ENCODE measurements around the gene BHLHE23. TPM values are rescaled to one million over a fixed set of nuclear protein-coding genes. Genes with fewer than 3 reads are reported as not detected.

Gene BHLHE23
- total RNA-seq, 4 donors from 2014 or later = not detected

- no peak for DNase-seq (ENCODE audit: low spot score in 2 of 2)
- 69% methylated on average over 9 of the region's 9 CpGs for WGBS
- Histone ChIP-seq H3K9me3 (peaks cover 4% of the 10 kb centered on the region), H3K27ac (no peak overlapping the region), H3K36me3 (no peaks in the 10 kb centered on the region), H3K27me3 (peaks cover 80% of the 10 kb centered on the region), H3K4me3 (no peak overlapping the region), H3K4me1 (no peaks in the 10 kb centered on the region)
- TF ChIP-seq POLR2AphosphoS5 (IDR thresholded peaks at IDR 0.05) = no peak
- TF ChIP-seq POLR2A (IDR thresholded peaks at IDR 0.05) = no peak
- no peak for TF ChIP-seq CTCF (IDR thresholded peaks at IDR 0.05)
- TF ChIP-seq EP300 (IDR thresholded peaks at IDR 0.05) = no peak
Observed at GRCh38 chr20:63046841-63047240, 40.1 kb upstream of the BHLHE23 start.

- Histone ChIP-seq H3K36me3 (no peaks in the 10 kb centered on the region), H3K9me3 (peaks cover 4% of the 10 kb centered on the region), H3K27me3 (peaks cover 78% of the 10 kb centered on the region), H3K4me1 (no peaks in the 10 kb centered on the region), H3K4me3 (no peak overlapping the region), H3K27ac (no peak overlapping the region)
- DNase-seq (ENCODE audit: low spot score in 2 of 2) = no peak
- 64% methylated on average over 12 of the region's 12 CpGs for WGBS
- TF ChIP-seq EP300 (IDR thresholded peaks at IDR 0.05) (no peak), CTCF (IDR thresholded peaks at IDR 0.05) (no peak), POLR2A (IDR thresholded peaks at IDR 0.05) (no peak), POLR2AphosphoS5 (IDR thresholded peaks at IDR 0.05) (no peak)
Observed at GRCh38 chr20:63045991-63046390, 39.2 kb upstream of the BHLHE23 start.

GRCh38 chr20:63045401-63045800 is 38.6 kb upstream of the BHLHE23 start:
- DNase-seq (ENCODE audit: low spot score in 2 of 2) = no peak
- 76% methylated on average over 6 of the region's 14 CpGs for WGBS
- H3K4me1 ChIP-seq = no peaks in the 10 kb centered on the region
- peaks cover 79% of the 10 kb centered on the region for H3K27me3 ChIP-seq
- no peaks in the 10 kb centered on the region for H3K36me3 ChIP-seq
- no peaks in the 10 kb centered on the region for H3K9me3 ChIP-seq
- TF ChIP-seq CTCF (IDR thresholded peaks at IDR 0.05) (no peak), EP300 (IDR thresholded peaks at IDR 0.05) (no peak), POLR2AphosphoS5 (IDR thresholded peaks at IDR 0.05) (no peak), POLR2A (IDR thresholded peaks at IDR 0.05) (no peak)
- no peak overlapping the region for H3K27ac ChIP-seq
- H3K4me3 ChIP-seq = no peak overlapping the region

- H3K27ac ChIP-seq = no peak overlapping the region
- H3K4me1 ChIP-seq = no peaks in the 10 kb centered on the region
- H3K36me3 ChIP-seq = no peaks in the 10 kb centered on the region
- no peaks in the 10 kb centered on the region for H3K9me3 ChIP-seq
- 62% methylated on average over 8 of the region's 16 CpGs for WGBS
- peaks cover 78% of the 10 kb centered on the region for H3K27me3 ChIP-seq
- no peak for DNase-seq (ENCODE audit: low spot score in 2 of 2)
- TF ChIP-seq EP300 (IDR thresholded peaks at IDR 0.05) (no peak), CTCF (IDR thresholded peaks at IDR 0.05) (no peak), POLR2AphosphoS5 (IDR thresholded peaks at IDR 0.05) (no peak), POLR2A (IDR thresholded peaks at IDR 0.05) (no peak)
- H3K4me3 ChIP-seq = no peak overlapping the region
Observed at GRCh38 chr20:63044605-63045004, 37.8 kb upstream of the BHLHE23 start.

- no peaks in the 10 kb centered on the region for H3K9me3 ChIP-seq
- no peak overlapping the region for H3K27ac ChIP-seq
- WGBS = 82% methylated on average over 25 of the region's 25 CpGs
- DNase-seq (ENCODE audit: low spot score in 2 of 2) = no peak
- H3K36me3 ChIP-seq = no peaks in the 10 kb centered on the region
- no peaks in the 10 kb centered on the region for H3K4me1 ChIP-seq
- TF ChIP-seq POLR2AphosphoS5 (IDR thresholded peaks at IDR 0.05) (no peak), EP300 (IDR thresholded peaks at IDR 0.05) (no peak), CTCF (IDR thresholded peaks at IDR 0.05) (no peak), POLR2A (IDR thresholded peaks at IDR 0.05) (no peak)
- H3K27me3 ChIP-seq = peaks cover 82% of the 10 kb centered on the region
- H3K4me3 ChIP-seq = no peak overlapping the region
Observed at GRCh38 chr20:63044204-63044600, 37.4 kb upstream of the BHLHE23 start.

Data from suprapubic skin (tissue), 4 donors.